Stimulated activated CD8-positive, alpha-beta memory T cell treated with anti-CD3 and anti-CD28 coated beads, Interleukin-2, amount 100 ng/mL, for 48 hours (primary cell): ENCODE measurements around the gene SPAG16.

Experiments used
- DNase-seq, 2 donors: peaks; one replicate each; pipeline ENCODE4 v3.0.0-alpha.2; 2020; ENCODE audit warnings: low read depth in 2 of 2

SPAG16 gene

GRCh38 chr2:213284105-213285090 is at the start of gene SPAG16:
Gene SPAG16 (plus strand): TSS chr2:213284464.
- DNase-seq: peak; percentile 92 to 97

- DNase-seq: no peak
Measured at GRCh38 chr2:213234641-213235040, 49.6 kb upstream of the SPAG16 start.

- DNase-seq: no peak
Measured at GRCh38 chr2:213235741-213236140, 48.5 kb upstream of the SPAG16 start.

DNA sequence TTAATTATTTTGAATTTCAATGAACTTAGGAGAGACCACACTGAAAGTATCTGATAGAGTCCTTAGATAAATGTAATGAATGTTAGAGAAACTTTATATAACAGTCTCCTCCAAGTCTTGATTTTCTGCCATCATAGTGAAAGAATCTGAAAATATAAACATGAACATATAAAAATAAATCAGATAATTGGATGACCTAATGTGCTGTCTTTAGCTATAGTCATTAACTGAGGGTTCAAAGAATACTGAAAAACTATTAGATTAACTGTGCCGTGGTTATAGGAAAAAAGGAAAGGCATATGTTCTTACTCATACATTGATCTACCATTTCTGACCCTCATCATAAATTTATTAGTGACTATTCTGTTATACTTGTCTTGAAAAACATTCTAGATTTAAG is 47.0 kb upstream of the SPAG16 start:
- no peak for DNase-seq

DNA sequence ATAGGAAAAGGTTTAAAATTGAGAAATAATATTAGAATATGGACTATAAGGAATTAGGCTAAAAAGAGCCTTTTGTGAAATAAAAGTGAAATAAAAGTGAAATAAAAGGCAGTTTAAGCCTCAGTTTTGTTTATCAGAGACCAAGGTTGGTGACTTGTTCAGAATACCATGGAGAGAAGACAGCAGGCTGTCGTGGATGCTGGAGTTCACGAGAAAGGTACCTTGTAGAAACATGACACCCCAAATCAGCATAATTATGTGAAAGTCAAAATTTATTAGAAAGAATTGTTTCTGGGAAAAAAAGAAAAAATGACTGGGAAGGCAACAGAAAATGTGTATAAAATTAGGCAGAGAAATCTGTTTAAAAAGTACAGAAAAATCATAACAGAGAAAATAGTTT is 46.5 kb upstream of the SPAG16 start:
- DNase-seq: no peak

GRCh38 chr2:213238753-213239495 is 45.3 kb upstream of the SPAG16 start:
- DNase-seq: no peak

- no peak for DNase-seq
Measured at GRCh38 chr2:213241817-213242216, 42.4 kb upstream of the SPAG16 start.

DNA sequence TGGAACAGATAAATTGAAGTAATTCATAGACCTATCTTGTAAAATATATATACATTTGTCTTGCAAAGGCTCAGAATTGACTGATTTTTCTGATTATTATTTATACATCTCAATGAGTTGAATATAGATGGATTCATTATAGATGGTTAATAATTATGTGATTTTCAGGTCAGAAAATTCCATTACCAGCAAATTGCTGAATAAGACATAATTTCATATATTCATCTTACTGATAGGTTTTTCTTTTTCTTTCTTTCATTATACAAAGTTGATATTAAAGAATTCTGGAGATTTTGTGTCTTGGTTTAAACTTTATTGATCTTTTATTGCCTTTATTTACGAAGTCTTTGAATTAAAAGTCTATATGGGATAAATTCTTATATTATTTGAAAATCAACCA is 41.6 kb upstream of the SPAG16 start:
- no peak for DNase-seq

DNA sequence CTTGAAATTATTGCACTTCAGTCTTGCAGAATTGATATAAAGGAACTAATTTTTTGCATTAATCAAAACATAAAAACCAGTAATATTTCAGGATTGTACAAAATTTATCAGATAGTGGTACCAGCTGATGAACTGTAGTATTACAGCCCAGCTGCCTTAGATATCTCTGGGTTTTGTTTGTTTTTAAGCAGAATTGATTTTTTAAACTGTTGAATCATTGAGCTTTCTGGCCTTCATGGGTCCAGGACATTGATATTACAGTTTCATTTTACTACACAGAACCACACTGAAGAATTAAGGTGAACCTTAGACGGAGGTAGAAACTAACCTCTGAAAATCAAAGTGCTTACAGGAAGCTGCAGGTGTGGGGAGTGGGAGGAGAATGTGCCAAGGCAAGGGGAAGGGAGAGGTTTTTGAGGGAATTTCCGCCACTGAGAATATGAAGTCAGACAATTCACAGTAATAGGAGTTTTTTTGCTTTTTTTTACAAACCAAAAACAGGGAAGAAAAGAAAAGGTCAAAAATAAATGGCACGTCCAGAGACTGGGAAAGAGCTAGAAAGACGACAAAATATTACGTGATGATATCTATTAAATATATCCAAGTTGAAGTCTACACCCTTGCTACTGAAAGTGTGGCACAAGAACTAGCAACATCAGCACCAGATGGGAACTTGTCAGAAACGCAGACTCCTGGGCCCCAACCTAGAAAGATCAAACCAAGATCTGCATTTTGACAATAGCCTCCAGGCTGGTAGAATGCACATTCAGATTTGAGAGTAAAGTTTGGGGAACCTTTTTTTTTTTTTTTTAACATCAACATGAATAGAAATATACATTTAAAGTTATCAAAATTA is 40.8 kb upstream of the SPAG16 start:
- DNase-seq: no peak

DNA sequence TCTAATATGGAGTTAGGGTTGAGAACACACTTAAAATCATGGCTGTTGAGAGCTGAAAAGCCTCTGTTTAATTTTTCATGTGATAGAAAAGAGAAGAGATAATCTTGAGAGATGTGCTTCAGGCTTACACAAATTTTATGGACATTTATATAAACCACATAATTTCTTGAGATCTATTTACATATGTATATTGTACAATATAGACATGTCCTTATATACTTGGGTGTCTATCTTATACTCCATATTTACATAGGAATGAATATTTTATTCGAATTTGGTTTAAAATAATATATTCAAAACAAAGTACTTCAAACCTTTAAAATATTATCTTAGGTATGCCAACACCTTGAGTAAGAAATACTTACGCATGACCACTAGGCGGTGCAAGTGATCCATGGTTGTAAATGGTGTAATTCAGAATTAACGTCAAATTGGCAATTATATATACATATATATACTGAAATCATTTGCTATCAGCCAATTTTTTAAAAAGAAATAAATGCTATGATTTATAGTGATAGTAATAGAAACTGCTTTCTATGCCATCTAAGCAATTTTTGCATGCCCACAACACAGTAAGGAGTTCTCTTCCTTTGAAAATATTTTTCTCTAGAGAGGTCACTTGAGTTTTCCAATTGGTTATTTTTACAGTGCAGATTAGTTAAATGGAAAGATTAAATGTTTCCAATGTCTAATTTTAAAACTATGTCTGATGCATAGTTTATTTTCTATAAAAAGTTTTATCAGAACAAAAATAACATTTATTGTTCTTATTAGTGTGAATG is 37.6 kb upstream of the SPAG16 start:
- DNase-seq: peak; percentile 30 to 33

GRCh38 chr2:213247566-213247965 is 36.7 kb upstream of the SPAG16 start:
- no peak for DNase-seq

DNA sequence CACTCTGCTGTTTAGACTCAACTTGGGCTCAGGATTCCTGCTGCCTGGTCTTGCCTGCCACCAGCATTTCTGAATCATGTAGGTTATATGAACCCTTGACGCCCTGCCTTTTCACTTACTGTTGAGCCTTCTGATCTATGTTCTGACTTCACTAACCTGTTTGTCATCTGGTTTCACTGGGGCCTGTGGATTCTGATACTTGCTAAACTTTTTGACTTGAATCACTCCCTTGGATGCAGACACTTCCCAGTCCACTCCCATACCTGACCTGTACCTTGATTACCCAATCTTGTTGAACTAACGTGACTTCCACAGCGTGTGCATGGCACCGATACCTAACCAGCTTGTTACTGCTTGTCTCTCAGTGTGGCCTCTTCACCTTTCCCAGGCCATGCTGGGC is 35.6 kb upstream of the SPAG16 start:
- DNase-seq: no peak

- DNase-seq: no peak
Measured at GRCh38 chr2:213249502-213249901, 34.8 kb upstream of the SPAG16 start.

- no peak for DNase-seq
Measured at GRCh38 chr2:213251618-213252017, 32.6 kb upstream of the SPAG16 start.

DNA sequence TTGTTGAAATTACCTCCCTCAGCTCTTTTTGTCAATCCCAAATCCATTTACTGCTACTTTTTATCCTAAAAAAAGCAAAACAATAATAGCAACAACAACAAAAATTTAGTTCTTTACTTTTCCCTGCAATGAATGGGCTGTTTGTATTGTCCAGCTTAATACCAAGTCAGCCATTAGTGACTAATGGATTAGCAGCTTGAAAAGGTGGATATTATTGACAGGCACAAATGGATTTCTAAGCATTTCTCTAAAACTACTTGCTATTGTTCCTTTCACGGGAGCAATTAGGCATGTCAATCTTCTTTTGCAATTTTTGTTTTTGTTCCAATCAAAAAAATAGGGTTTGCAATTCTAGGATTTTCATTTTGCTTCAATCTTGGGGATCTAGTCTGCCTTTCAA is 32.1 kb upstream of the SPAG16 start:
- DNase-seq: no peak

GRCh38 chr2:213253162-213253561 is 31.1 kb upstream of the SPAG16 start:
- no peak for DNase-seq

- no peak for DNase-seq
Measured at GRCh38 chr2:213259266-213259665, 25.0 kb upstream of the SPAG16 start.

DNA sequence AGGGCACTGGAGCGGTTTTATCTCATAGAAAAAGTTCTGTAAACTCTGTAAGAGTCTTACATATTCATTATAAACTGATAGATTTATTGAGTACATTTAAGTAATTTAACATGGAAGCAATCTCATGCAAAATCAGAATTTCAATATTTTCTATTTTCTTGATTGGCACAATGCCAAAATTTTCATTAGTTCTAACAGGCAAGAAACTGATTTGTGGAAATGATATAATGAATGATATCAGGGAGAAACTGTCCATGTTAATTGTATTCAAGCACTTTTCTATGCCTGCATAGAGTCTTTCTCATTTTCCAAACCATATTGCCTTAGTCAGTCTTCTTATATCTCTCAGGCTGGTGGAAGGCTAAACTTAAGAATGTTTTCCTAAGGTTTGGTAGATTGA is 23.0 kb upstream of the SPAG16 start:
- DNase-seq: no peak

- DNase-seq: no peak
Measured at GRCh38 chr2:213261715-213262114, 22.5 kb upstream of the SPAG16 start.

DNA sequence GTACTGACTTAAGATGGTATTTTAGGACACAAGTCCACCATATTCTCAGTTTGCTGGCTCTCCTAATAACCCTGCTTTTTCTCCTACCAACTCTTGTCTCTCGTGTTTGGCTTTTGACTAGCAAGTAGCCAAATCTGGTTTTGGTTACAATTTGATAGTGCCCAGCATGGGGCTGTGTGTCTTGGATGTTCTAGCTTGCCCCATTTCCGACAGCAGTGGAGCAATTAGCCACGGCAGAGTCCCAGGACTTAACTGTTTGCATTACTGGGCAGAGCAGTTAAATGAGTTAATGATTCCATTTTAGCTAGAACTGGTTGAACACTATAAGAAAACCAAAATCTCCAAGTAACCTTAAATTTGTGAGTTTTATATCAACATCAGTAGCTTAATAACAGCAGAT is 18.6 kb upstream of the SPAG16 start:
- no peak for DNase-seq

- DNase-seq: no peak
Measured at GRCh38 chr2:213266421-213266820, 17.8 kb upstream of the SPAG16 start.
